NCI-H69 (cell line): ENCODE results near the gene YBX1.
"Not testable (repeated sequence)": the region's sequence is repeated elsewhere in the genome, so short reads cannot be mapped to it uniquely, and the experiment has no call there.

Experiments used
- DNase-seq: peaks from one replicate; lab custom pipeline; 2025; lab: John Stamatoyannopoulos, UW

YBX1 gene

DNA sequence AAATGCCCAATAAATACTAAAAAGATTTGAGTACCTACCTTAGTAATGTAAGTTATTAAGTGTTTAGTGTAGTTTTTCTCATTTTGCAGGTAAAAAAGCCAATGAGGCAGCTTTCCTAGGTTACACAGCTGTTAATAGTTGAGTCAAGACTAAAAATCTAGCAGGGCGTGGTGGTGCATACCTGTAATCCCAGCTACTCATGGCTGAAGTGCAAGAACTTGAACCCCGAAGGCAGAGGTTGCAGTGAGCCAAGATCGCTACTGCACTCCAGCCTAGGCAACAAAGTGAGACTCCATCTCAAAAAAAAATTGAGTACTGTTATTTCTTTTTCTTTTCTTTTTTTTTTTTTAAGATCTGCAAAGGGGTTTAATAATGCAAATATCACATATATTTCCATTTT is 7.7 kb downstream of the YBX1 start:
- DNase-seq = no peak

DNA sequence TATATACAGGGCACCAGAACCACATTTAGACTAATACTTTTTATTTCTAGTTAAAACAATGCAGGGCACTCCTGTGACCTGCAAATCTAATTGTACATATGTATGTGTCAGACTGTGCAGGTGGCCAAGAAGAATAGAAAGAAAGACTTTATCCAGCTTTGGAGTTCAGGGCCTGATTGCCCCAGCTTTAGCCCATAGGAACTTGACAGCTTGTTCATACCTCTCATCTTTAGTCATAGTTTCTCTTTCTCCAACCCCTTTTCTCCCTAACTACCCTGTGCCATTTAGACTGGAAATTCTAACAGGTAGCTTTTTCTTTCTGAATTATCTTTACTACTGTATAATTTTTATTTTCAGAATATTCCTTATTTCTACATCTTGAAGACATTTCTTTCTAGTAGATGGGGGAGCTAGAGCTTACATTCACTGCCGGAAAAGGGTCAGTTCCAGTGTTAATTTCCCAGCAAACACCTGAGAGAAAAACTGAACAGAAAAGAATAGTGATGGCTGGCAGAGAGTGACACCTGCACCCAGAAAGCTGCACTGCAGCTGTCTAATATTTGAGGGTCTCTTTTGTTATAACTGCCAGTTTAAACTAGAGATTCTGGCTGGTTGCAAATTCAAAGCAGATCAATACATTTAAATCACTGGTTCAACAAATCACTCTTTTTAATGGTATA is 8.4 kb downstream of the YBX1 start:
- no peak for DNase-seq

DNA sequence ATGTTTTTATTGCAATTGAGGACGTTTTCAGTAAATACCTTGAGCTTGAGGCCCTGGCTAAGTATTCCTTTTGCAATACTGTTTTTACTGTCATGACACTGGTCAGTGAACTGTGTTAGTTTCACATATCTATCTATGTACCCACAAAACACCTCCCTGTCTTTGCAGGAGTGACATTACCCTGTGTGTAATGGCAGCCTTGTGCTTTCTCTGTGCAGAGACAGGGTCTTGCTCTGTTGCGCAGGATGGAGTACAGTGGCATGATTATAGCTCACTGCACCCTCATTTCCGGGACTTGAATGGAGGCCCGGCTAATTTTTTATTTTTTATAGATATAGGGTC is 8.9 kb downstream of the YBX1 start:
- no peak for DNase-seq

DNA sequence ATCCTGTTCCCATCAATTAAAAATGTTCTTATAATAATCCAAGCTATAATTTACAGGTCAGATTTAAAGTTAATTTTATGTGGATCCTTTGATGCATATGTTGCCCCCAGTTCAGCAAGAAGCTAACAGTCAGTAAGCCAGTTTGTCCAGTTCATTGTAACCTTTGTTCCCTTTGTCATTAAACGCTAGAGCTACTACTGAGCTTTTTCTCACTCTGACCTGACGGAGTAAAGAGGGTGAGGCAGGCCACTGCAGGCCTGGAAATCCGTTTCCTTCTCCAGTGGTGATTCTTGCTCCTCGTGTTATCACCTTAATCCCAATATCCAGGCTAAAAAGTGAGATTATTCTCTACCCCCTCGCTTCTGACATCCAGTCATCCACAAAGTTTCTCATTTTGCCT is 10.2 kb downstream of the YBX1 start:
- DNase-seq = no peak

DNA sequence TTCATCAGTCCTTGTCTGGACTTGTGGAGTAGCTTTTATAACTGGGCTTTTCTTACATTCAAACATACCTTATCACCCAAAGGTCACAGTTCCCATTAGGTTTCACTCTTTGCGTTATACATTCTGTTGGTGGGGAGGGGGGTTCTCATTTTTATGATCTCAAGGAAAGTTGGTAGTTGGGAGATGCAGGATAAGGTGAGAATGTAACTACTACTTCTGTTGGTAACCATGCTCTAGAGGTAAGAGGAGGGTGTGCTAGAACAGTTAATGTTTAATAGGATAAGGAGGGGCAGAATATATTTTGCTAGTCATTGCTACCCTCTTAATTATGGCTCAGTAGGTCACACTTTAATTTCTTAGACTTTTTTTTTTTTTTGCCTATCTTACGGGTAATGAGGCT is 10.7 kb downstream of the YBX1 start:
- no peak for DNase-seq

DNA sequence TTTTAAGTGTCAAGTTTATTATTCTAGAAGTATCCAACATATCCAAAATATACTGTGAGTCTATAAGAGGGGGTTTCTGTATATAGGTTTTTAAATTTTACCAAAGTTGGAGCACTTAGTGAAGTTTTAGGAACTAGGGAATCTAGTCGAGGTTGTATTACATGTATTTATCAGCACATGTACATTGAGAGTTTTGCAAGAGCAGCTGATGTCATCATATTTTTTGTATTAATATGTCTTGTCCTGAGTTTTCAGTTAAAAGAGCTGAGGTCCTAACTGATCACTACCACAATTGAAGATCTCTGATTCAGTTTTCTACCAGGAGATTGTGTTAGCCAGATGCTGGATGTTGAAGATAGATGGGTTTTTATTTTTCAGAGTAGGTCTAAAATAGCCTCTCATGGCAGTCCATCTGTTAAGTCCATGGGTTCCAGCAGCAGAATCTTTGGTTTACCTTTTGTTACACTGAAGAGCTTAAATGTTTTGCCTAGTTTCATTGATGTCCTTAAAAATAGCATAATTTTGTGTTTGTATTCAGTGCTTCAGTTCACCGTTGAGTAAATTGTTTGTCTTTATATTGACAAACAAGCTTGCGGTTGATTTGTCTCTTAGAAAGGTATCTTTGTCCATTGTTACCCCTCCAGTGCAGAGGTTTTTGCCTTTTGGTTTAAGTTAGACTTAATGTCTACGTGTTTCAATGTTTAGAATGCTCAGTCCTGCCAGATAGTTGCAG is 16.0 kb downstream of the YBX1 start:
- no peak for DNase-seq

DNA sequence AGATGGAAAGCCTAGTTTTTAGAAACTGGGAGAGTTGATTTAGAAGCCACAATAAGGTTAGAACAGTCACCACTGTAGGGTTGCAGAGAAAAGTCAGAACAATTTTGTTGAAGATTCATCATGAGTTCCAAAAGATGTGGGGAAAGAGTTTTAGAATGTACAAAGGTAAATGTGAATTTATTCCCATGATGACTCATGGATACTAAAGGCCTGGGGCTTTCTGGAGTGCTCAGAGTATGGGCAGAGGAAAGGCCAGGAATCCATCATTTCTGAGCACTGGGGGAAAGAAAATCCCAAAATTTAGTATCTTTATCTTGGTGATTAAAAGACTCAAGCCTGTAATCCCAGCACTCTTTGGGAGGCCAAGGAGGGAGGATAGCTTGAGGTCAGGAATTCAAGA is 17.8 kb downstream of the YBX1 start:
- DNase-seq = no peak

DNA sequence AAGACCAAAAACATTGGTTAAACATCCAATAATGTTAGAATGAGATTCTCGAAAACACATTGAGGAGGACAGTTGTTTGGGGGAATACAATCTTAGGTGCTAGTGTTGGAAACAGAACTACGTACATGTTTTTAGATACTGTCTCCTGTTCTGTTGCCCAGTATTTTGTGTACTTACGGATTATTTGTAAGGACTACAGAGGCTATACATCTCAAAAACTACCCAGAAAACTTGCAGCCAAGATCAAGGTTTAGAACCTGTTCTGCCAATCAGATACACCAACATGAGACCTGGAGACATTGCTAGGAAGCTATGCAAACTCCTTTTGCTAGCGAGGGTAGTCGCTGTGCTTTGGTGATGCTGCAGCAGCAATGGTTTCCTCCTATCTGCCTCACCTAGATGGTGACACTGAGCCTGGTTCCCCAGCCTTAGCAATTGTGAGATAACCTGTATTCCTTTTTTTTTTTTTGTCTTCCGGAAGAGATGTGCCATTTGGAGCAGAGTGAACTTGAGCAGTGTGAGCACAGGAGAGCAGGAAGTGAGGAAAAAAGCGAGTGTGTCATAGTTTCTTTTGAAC is 21.8 kb downstream of the YBX1 start:
- DNase-seq = no peak

DNA sequence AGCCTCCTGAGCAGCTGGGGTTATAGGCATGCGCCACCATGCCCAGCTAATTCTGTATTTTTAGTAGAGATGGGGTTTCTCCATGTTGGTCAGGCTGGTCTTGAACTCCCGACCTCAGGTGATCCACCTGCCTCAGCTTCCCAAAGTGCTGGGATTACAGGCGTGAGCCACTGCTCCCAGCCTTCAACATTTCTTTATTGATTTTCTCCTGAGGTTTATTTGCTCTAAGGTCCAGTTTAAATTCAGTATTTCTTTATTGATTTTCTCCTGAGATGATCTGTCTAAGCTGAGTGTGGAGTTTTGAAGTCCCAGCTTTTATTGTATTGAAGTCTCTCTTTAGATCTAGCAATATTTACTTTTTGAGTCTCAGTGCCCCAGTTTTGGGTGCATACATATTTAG is 30.6 kb downstream of the YBX1 start:
- DNase-seq = not testable (repeated sequence)

DNA sequence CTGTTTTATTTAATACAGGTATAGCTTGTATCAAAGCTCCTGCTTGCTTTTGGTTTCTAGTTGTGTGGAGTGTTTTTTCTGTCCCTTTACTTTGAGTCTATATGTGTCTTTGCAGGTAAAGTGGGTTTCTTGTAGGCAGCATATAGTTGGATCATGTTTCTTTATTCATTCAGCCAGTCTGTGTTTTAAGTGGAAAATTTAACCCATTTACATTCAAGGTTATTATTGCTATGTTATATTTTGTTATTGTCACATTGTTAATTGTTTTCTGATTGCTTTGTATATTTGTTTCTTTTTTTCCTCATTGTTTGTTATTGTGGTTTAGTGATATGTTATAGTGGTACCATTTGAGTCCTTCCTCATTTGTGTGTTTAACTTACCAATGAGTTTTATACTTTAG is 31.1 kb downstream of the YBX1 start:
- no peak for DNase-seq

DNA sequence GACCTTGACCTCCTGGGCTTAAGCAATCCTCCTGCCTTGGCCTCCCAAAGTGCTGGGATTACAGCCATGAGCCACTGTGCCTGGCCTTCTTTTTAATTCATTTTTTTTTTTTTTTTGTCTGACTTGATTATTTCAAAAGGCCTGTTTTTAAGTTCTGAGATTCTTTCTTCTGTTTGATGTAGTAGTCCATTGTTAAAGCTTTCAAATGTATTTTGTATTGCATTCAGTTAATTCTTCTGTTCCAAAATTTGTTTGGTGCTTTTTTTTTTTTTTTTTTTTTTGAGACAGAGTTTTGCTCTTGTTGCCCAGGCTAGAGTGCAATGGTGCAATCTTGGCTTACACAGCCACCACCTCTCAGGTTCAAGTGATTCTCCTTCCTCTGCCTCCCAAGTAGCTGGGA is 32.2 kb downstream of the YBX1 start:
- DNase-seq = not testable (repeated sequence)

DNA sequence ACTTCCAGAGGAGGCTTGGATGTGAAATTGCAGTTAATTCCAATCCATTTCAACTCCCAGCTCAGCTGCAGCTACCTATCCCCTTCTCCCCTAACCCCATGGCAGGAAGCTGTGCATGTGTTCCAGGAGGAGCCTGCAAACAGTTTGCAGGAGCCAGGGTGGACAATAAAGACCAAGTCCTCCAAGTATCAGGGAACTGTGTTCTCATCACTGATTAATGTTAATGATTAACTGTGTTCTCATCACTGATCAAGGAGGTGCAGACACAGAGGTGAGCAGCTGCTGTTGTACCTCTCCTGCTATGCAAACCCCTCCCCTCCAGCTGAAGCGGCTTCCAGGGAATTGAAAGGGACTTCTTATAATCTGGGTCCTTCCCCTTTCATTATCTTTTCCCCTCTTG is 38.6 kb downstream of the YBX1 start:
- DNase-seq = no peak

DNA sequence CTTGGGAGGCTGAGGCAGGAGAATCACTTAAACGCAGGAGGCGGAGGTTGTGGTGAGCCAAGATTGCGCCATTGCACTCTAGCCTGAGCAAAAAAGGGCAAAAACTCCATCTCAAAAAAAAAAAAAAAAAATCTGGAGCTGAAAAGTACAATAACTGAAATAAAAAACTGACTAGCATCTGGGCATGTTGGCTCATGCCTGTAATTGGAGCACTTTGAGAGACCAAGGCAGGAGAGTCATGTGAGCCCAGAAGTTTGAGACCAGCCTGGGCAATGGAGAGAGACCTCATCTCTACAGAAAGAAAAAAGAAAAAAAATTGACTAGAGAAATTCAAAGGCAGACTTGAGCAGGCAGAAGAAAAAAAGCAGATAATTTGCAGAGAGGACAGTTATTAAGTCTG is 39.7 kb downstream of the YBX1 start:
- DNase-seq = no peak

DNA sequence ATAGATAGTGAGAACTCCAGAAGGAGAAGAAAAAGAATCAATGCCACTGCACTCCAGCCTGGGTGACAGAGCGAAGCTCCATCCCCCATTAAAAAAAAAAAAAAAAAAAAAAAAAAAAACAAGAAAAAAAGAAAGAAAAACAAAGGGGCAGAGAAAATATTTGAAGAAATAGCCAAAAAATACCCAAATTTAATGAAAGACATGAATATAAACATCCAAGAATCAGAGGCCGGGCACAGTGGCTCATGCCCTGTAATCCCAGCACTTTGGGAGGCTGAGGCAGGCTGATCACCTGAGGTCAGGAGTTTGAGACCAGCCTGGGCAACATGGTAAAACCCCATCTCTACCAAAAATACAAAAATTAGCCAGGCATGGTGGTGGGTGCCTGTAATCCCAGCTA is 40.2 kb downstream of the YBX1 start:
- DNase-seq = not testable (repeated sequence)

DNA sequence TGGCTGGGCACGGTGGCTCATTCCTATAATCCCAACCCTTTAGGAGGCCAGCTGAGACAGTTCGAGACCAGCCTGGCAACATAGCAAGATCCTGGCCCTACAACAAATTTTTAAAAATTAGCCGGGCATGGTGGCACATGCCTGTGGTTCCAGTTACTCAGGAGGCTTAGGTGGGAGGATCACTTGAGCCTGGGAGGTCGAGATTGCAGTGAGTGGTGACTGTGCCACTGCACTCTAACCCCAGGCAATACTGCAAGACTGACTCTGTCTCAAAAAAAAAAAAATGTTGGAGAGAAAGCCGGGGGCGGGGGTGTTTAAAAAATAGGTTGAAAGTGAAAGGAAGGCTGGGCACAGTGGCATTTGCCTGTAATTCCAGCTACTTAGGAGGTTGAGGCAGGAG is 41.3 kb downstream of the YBX1 start:
- DNase-seq = no peak

DNA sequence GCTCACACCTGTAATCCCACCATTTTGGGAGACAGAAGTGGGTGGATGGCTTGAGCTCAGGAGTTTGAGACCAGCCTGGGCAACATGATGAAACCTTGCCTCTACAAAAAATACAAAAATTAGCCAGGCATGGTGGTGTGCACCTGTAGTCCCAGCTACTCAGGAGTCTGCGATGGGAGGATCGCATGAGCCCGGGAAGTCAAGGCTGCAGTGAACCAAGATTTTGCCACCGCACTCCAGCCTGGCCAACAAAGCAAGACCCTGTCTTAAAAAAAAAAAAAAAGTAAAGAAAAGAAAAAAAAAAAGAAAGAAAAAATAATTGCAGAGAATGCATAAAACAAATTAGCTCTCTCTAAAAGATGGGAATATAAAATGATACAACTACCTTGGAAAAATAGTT is 43.6 kb downstream of the YBX1 start:
- not testable (repeated sequence) for DNase-seq

DNA sequence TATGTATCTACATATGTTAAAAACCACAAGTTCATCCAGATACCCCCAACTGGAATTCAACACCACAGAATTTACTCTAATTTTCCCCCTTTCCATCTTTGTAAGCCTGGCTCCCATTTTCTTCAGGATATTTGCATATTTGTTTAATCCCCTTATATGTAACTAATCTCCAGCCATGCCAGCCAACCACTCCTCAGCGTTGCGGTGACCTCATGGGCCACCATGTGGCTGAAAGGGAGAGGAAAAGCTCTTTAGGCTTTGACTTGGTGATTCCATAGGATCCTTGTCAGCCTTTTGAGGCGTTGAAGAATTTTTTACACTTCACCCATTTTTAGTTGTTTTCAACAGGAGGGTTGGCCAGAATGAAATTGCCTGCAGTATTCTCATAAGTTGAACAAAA is 47.8 kb downstream of the YBX1 start:
- DNase-seq = no peak

DNA sequence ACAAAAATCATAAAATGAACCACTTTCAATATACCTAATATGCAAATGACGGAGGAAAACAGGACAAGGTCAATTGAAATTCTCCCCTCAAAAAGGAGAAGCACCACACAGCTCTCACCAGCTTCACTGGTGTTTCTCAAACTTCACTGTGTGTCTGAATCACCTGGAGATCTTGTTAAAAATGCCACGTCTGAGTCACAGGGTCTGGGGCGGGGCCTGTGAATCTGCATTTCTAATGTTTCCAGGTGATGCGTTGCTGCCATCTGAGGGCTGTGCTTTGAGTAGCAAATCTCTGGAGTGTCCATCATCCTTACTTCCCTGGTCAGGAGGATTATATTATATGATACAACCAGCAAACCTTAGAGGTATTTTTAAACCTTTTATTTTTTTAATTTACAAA is 48.8 kb downstream of the YBX1 start:
- peak; percentile 61 for DNase-seq

DNA sequence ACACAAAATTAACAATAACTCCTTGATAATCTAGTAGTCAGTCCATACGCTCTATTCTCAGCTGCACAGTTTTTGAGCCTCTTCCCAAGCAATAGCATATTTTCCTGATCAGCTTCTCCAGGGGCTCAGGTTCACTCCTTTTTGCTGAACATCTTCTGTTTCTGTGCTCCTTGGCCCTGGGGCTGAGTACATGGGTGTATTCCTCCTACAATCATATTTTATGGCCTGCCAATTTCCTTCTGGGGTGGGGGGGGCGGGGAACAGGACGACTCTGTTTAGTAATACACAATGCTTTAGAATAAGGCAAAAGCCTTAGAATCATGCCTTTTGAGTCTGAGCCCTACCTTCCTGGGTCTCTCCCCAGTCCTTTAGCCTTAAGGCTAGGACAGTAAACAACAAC is 49.4 kb downstream of the YBX1 start:
- peak; percentile 4 for DNase-seq

DNA sequence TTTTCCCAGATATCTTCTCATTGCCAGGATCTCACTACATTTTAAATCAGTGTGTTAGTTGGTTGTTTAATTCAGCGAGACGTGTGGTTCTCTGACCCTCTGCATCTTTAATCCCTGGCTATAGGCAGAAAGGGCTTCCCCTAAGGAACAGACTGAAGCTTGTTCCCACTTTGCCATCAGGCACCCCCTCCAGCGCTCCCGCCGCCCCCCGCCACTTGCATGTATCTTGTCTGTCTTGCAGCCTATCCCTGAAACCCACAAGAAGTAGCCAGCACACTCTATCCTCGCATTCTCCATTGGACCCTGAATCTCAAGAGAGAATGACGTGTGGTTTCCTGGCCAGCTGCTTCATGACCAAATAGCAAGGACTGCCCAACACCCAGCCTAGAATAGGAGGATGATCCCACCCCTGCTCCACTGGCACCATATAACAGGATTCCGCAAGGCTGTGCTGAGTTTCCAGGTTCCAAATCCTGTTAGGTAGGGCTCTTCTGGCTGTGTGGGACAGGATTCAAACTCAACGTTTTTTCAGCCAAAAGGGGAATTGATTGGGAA is 50.0 kb downstream of the YBX1 start:
- DNase-seq = no peak

DNA sequence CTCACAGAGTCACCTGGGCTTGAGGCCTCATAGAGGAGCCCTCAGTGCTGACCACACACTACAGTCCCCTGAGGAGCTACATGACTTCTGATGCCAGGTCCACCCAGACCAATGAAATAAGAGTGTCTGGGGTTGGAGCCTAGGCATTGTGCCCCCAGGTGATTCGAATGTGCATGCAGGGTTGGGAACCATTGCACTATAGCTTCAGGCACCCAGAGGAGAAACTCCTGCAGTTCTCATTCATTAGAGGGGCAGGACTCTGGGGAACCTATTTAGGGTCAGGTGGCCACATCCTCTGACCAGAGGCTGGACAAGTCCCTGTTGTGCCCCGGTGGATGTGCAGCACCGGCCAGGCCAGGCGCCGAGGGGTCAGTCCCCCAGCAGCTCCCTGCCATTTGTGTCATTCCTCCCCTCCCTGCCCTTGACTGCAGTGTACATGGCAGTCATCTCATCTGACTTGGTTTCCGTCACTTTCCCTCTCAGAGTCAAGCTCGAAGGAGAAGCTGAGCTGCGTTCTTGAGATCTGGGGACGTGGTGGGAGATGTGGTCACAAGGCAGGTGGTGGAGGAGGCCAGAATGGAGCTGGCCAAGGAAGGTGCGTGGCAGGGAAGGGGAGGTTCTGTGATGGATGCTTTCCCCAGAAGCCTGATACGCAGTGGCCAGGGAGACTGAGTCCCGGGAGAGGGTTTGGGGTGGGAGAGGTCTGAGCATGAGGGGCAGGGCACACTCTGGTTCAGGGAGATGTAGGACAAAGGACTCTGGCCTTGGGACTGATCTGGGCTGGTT is 51.4 kb downstream of the YBX1 start:
- DNase-seq = no peak

DNA sequence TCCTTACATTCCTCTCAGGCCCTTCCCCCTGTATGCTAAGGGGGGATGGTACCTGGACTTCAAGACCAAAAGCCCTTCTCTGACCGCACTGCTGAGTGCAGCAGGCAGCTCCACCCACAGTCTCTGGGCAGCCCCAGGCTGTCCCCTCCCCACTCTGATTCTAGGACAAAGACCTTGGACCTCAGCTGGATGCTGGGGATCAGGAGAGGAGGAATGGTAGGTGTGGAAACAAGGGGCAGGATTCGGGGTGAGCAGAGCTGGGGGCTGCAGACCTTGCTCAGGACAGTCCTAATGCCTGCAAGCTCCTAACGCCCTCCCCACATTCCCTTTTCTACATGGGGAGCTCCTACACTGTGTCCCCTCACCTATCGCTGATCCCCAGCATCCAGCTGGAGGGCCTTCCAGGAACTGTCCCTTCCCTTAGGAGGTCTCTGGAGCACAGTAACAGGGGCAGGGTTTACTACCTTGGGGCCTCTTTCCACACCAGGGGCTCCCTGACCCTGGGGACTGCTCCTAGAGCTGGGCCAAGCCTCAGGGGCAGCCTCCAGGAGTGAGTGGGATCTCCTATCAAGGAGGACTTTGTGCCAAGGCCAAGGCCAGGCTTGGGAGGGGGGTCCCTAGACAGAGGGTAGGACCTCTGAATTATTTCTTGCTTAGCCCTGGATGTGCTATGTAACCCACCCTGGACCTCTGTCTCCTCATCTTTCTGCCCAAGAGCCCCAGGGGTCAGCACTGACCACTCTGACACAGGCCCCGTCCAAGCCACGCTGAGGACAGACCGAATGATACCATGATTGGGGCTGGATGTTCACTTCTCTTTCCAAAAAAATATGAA is 52.2 kb downstream of the YBX1 start:
- DNase-seq = no peak
